GM12878 (cell line): ENCODE results near the gene ABI1. TPM values are rescaled to one million over a fixed set of nuclear protein-coding genes. Genes with fewer than 3 reads are reported as not detected.

Experiments used
- ATF7 ChIP-seq: fragments of 450-650 bp; IDR thresholded peaks from 2 replicates; pipeline ENCODE4 v1.6.1; 2016; ENCODE audit warnings: low read depth, mild to moderate bottlenecking
- EED ChIP-seq: sonication (generic); IDR thresholded peaks from 2 replicates; pipeline ENCODE4 v1.6.1; 2016; ENCODE audit warnings: antibody characterized with exemption, low read depth
- FOS ChIP-seq: IDR thresholded peaks from 3 replicates; pipeline ENCODE4 v1.6.1; 2011; ENCODE audit warnings: borderline replicate concordance; ENCODE audit not compliant: insufficient read length; ENCODE audit errors: extremely low read depth
- HCFC1 ChIP-seq: fragments of 150-350 bp; IDR thresholded peaks from 2 replicates; pipeline ENCODE4 v1.6.1; 2014; ENCODE audit warnings: low read length
- HDAC2 ChIP-seq: fragments of 200-600 bp; sonication (generic); IDR thresholded peaks from 2 replicates; pipeline ENCODE4 v1.6.1; 2017
- MTA3 ChIP-seq: IDR thresholded peaks from 2 replicates; pipeline ENCODE4 v1.6.1; 2012; ENCODE audit warnings: low read length, inconsistent platforms, borderline replicate concordance
- MYB ChIP-seq: fragments of 150-350 bp; IDR thresholded peaks from 2 replicates; pipeline ENCODE4 v1.6.1; 2014; ENCODE audit warnings: mild to moderate bottlenecking, low read depth, low read length, borderline replicate concordance
- RAD21 ChIP-seq: IDR thresholded peaks from 2 replicates; pipeline ENCODE4 v1.6.1; 2011; ENCODE audit warnings: mild to moderate bottlenecking, low read depth, low read length, moderate library complexity; ENCODE audit not compliant: insufficient read depth
- RB1 ChIP-seq: fragments of 450-650 bp; formaldehyde crosslinking; IDR thresholded peaks from 2 replicates; pipeline ENCODE4 v1.6.1; 2017; ENCODE audit warnings: mild to moderate bottlenecking, borderline replicate concordance
- REST ChIP-seq: IDR thresholded peaks from 2 replicates; pipeline ENCODE4 v1.6.1; 2012; ENCODE audit warnings: mild to moderate bottlenecking, low read depth, low read length
- SIX5 ChIP-seq: IDR thresholded peaks from 2 replicates; pipeline ENCODE4 v1.6.1; 2011; ENCODE audit warnings: mild to moderate bottlenecking, low read depth, low read length, moderate library complexity; ENCODE audit not compliant: severe bottlenecking
- SMARCA5 ChIP-seq: fragments of 450-650 bp; IDR thresholded peaks from 2 replicates; pipeline ENCODE4 v1.6.1; 2017; ENCODE audit warnings: mild to moderate bottlenecking
- TCF12 ChIP-seq: IDR thresholded peaks from 2 replicates; pipeline ENCODE4 v1.6.1; 2011; ENCODE audit warnings: low read depth, mild to moderate bottlenecking, low read length
- ZNF384 ChIP-seq: IDR thresholded peaks from 2 replicates; pipeline ENCODE4 v1.6.1; 2012; ENCODE audit warnings: low read depth, mild to moderate bottlenecking, low read length, improper control_type of control experiment, borderline replicate concordance
- polyA plus RNA-seq, 11 experiments: library from polyadenylated mRNA; depleted of rRNA in 4 of 11; unstranded in 6 of 11; stranded (reverse) in 5 of 11; fragments of >200 nt; fragmentation: Nextera tagmentation in 4 of 11; fragmentation: Illumina TruSeq in 1 of 11; extraction: Ambion mirVana in 4 of 11; extraction: Trizol in 1 of 11; gene quantifications; 1 replicate in 1 of 11; 2 replicates in 10 of 11; pipeline versions ENCODE4 v1.2.1 to v1.2.3, GENCODE V29; 2011 to 2016; ENCODE audit warnings: inconsistent platforms in 2 of 11, missing spikeins in 2 of 11, low read depth in 1 of 11
- total RNA-seq, 4 experiments: library from RNA; depleted of rRNA in 3 of 4; stranded (reverse); fragments of >200 nt in 3 of 4; fragmentation: Illumina TruSeq in 1 of 4; extraction: Trizol in 1 of 4; gene quantifications; 2 replicates each; pipeline versions ENCODE4 v1.2.1 to v1.2.3, GENCODE V29; 2013 to 2021
- TF ChIP-seq, protein P1 (sequence below): IDR thresholded peaks from 2 replicates; pipeline ENCODE4 v1.6.1; 2012; ENCODE audit warnings: low read length, inconsistent platforms

ABI1 gene
- total and polyA plus RNA-seq, 10 of the 15 experiments (the other 5 are each of a cell fraction or from before 2014, with no cell fraction given): 31.2 to 73.2 (median 50.7) TPM

- TF ChIP-seq RAD21: no peak
- TF ChIP-seq, protein P1, sequence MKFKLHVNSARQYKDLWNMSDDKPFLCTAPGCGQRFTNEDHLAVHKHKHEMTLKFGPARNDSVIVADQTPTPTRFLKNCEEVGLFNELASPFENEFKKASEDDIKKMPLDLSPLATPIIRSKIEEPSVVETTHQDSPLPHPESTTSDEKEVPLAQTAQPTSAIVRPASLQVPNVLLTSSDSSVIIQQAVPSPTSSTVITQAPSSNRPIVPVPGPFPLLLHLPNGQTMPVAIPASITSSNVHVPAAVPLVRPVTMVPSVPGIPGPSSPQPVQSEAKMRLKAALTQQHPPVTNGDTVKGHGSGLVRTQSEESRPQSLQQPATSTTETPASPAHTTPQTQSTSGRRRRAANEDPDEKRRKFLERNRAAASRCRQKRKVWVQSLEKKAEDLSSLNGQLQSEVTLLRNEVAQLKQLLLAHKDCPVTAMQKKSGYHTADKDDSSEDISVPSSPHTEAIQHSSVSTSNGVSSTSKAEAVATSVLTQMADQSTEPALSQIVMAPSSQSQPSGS: no peak
- no peak for TF ChIP-seq MYB
- TF ChIP-seq EED: no peak
- TF ChIP-seq ATF7: no peak
- TF ChIP-seq ZNF384: no peak
- no peak for TF ChIP-seq FOS
- no peak for TF ChIP-seq MTA3
- TF ChIP-seq SIX5: no peak
- TF ChIP-seq REST: no peak
- TF ChIP-seq TCF12: no peak
- no peak for TF ChIP-seq HDAC2
- no peak for TF ChIP-seq RB1
- no peak for TF ChIP-seq SMARCA5
- TF ChIP-seq HCFC1: no peak
Measured at GRCh38 chr10:26706936-26707335, 153.8 kb downstream of the ABI1 start (continued).
